MCF 10A (cell line): ENCODE results near the gene DNASE1L3. TPM values are rescaled to one million over a fixed set of nuclear protein-coding genes. Genes with fewer than 3 reads are reported as not detected.

Experiments used
- BruUV-seq: library from RNA; stranded (reverse); fragments of 400-500 nt; replicated peaks from 2 replicates; lab custom pipeline; 2021; lab: Mats Ljungman, UMichigan
- CTCF ChIA-PET: fragments of 300-600 bp; sonication (Branson Sonifier 250); formaldehyde crosslinking; extraction: SDS; loops from one replicate; lab custom pipeline; 2021; ENCODE audit warnings: antibody characterized with exemption, inconsistent platforms; lab: Yijun Ruan, JAX
- POLR2A ChIA-PET: fragments of 300-600, 350-650 bp; sonication (Branson Sonifier 250); formaldehyde crosslinking; extraction: SDS; loops from one replicate; lab custom pipeline; 2020; ENCODE audit warnings: antibody characterized with exemption, inconsistent platforms; lab: Yijun Ruan, JAX
- DNase-seq: peaks from one replicate; pipeline ENCODE4 v3.0.0-alpha.2; 2018; ENCODE audit not compliant: unreplicated experiment
- H3K27ac Mint-ChIP-seq: one replicate; pipeline ENCODE4 v1.8.0; 2022; ENCODE audit warnings: mild to moderate bottlenecking, low read depth, mixed read lengths; ENCODE audit not compliant: unreplicated experiment
- H3K27me3 Mint-ChIP-seq: one replicate; pipeline ENCODE4 v1.8.0; 2022; ENCODE audit warnings: mixed read lengths; ENCODE audit not compliant: insufficient read depth, unreplicated experiment
- H3K36me3 Mint-ChIP-seq: one replicate; pipeline ENCODE4 v1.8.0; 2022; ENCODE audit warnings: mild to moderate bottlenecking, moderate library complexity, mixed read lengths; ENCODE audit not compliant: insufficient read depth, unreplicated experiment
- H3K4me1 Mint-ChIP-seq: one replicate; pipeline ENCODE4 v1.8.0; 2022; ENCODE audit warnings: mixed read lengths; ENCODE audit not compliant: insufficient read depth, unreplicated experiment
- H3K4me3 Mint-ChIP-seq: one replicate; pipeline ENCODE4 v1.8.0; 2022; ENCODE audit warnings: mild to moderate bottlenecking, moderate library complexity, mixed read lengths; ENCODE audit not compliant: unreplicated experiment
- H3K9me3 Mint-ChIP-seq: one replicate; pipeline ENCODE4 v1.8.0; 2022; ENCODE audit warnings: mixed read lengths; ENCODE audit not compliant: unreplicated experiment
- intact Hi-C: fragments of 100-400 bp; cut with micrococcal nuclease; formaldehyde crosslinking; loops from 2 replicates; pipeline ENCODE4 v1.14.1; 2022
- total RNA-seq: library from RNA; stranded (reverse); gene quantifications from 2 replicates; pipeline ENCODE4 v1.2.3, GENCODE V29; 2022
- TF ChIP-seq, protein P1 (sequence below): fragments of 200-600 bp; IDR thresholded peaks from one replicate; pipeline ENCODE4 v1.8.0; 2022; ENCODE audit warnings: antibody characterized with exemption, mild to moderate bottlenecking; ENCODE audit not compliant: unreplicated experiment

The DNASE1L3 gene
- total RNA-seq, 1 experiment from 2014 or later, result not detected

DNA sequence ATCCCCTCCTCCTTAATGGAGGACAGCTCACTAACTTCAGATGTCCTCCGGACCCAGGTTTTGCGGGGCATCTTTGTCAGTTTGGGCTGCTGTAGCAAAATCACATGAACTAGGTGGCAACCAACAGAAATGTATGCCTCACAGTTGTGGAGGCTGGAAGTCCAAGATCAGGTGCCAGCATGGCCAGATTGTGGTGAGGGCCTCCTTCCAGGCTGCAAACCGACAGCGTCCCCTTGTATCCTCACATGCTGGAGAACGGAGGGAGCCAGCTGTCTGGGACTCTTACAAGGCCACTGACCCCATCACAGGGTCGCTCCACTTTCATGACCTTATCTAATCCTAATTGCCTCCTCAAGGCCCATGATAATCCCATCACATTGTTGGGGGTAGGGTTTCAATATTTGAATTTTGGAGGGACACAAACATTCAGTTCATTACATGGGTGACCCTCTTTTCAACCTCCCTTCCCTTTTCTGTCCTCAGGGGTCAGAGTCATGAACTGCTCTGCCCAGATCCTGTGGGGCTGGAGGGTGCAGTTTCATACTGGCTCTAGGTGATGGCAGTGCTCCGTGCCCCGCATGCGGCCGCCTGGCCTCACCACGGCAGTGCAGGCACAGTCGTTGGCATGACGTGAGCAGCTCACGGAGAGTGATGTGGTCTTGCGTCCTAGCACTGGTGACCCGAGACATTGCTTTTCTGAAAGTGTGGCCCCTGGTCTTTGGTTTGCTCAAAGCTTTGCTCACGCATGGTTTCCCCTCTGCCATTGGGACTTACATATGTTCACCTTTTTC, 58.4 kb downstream of the DNASE1L3 start:
- ChIA-PET CTCF (no interaction called here), POLR2A (no interaction called here)
- Mint-ChIP-seq H3K27me3 (no peaks in the 10 kb centered on the region), H3K27ac (no peak overlapping the region), H3K9me3 (no peaks in the 10 kb centered on the region), H3K4me1 (no peaks in the 10 kb centered on the region), H3K4me3 (no peak overlapping the region), H3K36me3 (peaks cover 96% of the 10 kb centered on the region)
- intact Hi-C loops, result no loop called here
- DNase-seq, result no peak
- TF ChIP-seq, protein P1, sequence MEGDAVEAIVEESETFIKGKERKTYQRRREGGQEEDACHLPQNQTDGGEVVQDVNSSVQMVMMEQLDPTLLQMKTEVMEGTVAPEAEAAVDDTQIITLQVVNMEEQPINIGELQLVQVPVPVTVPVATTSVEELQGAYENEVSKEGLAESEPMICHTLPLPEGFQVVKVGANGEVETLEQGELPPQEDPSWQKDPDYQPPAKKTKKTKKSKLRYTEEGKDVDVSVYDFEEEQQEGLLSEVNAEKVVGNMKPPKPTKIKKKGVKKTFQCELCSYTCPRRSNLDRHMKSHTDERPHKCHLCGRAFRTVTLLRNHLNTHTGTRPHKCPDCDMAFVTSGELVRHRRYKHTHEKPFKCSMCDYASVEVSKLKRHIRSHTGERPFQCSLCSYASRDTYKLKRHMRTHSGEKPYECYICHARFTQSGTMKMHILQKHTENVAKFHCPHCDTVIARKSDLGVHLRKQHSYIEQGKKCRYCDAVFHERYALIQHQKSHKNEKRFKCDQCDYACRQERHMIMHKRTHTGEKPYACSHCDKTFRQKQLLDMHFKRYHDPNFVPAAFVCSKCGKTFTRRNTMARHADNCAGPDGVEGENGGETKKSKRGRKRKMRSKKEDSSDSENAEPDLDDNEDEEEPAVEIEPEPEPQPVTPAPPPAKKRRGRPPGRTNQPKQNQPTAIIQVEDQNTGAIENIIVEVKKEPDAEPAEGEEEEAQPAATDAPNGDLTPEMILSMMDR, result no peak
- BruUV-seq, result no TSS peak

DNA sequence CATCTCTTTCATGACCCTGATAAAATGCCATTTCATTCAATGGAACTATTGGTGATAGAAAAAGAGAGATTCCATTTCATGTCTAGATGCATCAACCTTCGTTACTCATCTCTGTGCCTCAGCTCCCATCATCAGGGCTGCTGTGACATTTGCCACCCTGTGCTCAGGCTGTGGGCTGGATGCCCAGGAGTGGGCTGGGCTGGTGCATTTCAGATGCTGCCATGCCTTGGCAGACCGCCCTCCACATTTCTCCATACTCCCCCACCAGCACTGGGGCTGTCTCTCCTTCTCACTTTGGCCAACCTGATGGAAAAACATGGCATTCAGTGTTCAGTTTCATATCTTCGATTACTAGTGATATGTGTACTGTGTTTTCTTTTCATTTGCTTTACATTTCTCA, 59.1 kb downstream of the DNASE1L3 start:
- no peaks in the 10 kb centered on the region for H3K4me1 Mint-ChIP-seq
- CTCF ChIA-PET, result interaction anchor here (0.6 kb wide), 2 partner anchors 62 to 102 kb away, joined by 3 to 4 read pairs; no protein-coding TSS in a partner anchor
- no peaks in the 10 kb centered on the region for H3K9me3 Mint-ChIP-seq
- no peak for DNase-seq
- intact Hi-C loops, result no loop called here
- H3K4me3 Mint-ChIP-seq, result no peak overlapping the region
- BruUV-seq, result no TSS peak
- no peaks in the 10 kb centered on the region for H3K27me3 Mint-ChIP-seq
- H3K27ac Mint-ChIP-seq, result no peak overlapping the region
- peaks cover 95% of the 10 kb centered on the region for H3K36me3 Mint-ChIP-seq
- POLR2A ChIA-PET, result no interaction called here
- TF ChIP-seq, protein P1, result no peak

DNA sequence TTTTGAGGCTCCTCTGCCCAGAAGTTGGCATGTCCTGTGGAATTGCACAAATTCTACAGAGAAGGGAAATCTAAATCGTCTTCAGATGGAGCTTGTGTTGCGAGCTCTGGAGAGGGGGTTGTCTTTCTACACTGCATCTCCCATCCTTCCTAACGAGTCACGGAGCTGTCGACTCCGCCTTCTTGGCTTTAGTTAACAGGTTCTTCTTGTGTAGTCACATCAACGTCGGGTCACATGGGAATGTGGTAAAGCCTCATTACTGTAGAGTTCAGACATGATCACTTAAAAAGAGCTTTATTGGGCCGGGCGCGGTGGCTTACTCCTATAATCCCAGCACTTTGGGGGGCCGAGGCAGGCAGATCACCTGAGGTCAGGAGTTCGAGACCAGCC, 60.0 kb downstream of the DNASE1L3 start:
- CTCF ChIA-PET, result interaction anchor here (0.6 to 1.3 kb wide), 3 partner anchors 148 to 891 kb away, joined by 3 to 4 read pairs (median 3); no protein-coding TSS in a partner anchor
- POLR2A ChIA-PET, result no interaction called here
- Mint-ChIP-seq H3K27ac (no peak overlapping the region), H3K4me3 (no peak overlapping the region), H3K4me1 (no peaks in the 10 kb centered on the region), H3K9me3 (no peaks in the 10 kb centered on the region), H3K27me3 (no peaks in the 10 kb centered on the region), H3K36me3 (peaks cover 95% of the 10 kb centered on the region)
- intact Hi-C loops, result no loop called here
- no TSS peak for BruUV-seq
- DNase-seq, result no peak
- TF ChIP-seq, protein P1, result no peak

DNA sequence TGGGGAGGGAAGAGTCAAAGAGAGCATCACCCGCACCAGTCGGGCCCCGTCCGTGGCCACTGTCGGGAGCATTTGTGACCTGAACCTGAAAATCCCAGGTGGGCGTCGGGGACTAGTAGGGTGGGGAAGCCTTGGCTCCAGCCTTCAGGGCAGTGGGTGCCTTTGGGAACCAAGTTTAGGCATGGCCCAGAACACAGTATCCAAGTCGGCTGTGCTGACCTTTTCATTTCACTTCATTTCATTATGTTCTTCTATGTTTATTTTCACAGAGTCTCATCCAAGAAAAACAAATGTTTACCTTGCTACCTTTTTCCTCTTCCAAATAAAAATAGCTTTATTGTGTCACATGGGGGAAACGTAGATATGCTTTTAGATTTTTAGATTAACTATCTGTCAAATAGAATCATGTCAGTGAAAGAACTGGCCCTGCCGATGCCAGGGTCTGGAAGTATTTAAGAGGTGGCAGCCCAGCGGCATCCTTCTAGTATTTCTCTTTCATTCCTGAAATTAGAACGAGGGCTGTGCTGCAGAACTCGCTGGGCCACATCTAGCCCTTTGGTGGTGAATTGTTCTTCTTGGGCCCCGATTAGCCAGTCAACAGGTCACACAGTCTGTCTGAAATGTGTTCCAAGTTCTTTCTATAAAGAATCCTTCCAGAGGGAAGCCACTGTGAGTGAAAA, 60.5 kb downstream of the DNASE1L3 start:
- TF ChIP-seq, protein P1, result no peak
- BruUV-seq, result no TSS peak
- ChIA-PET CTCF (interaction anchor here (0.7 to 1.3 kb wide), 2 partner anchors 188 to 890 kb away, joined by 3 to 4 read pairs; no protein-coding TSS in a partner anchor), POLR2A (no interaction called here)
- no peaks in the 10 kb centered on the region for H3K27me3 Mint-ChIP-seq
- H3K27ac Mint-ChIP-seq, result no peak overlapping the region
- no peak for DNase-seq
- intact Hi-C loops, result no loop called here
- no peaks in the 10 kb centered on the region for H3K4me1 Mint-ChIP-seq
- H3K4me3 Mint-ChIP-seq, result no peak overlapping the region
- peaks cover 95% of the 10 kb centered on the region for H3K36me3 Mint-ChIP-seq
- H3K9me3 Mint-ChIP-seq, result no peaks in the 10 kb centered on the region
